Lung (tissue), 12 donors: ENCODE results near the gene POU2F2. TPM values are rescaled to one million over a fixed set of nuclear protein-coding genes. Genes with fewer than 3 reads are reported as not detected.

Source experiments
- ATAC-seq: fragments of 200-7000 bp; cut with Tn5 transposase; one replicate; pipeline ENCODE4 v1.9.1; 2020; ENCODE audit warnings: moderate number of reproducible peaks; ENCODE audit not compliant: insufficient read depth, low FRiP score
- DNase-seq, 3 donors: peaks; one replicate each; pipeline ENCODE4 v3.0.0-alpha.2; 2013 to 2017
- H3K27ac ChIP-seq, 2 donors: one replicate each; pipeline ENCODE4 v1.5.1; 2013; ENCODE audit warnings: mild to moderate bottlenecking in 2 of 2, moderate library complexity in 2 of 2, control low read depth in 1 of 2, inconsistent platforms in 1 of 2, low read depth in 1 of 2, low read length in 1 of 2
- H3K27me3 ChIP-seq, 3 donors: one replicate each; pipeline ENCODE4 v1.5.1; 2013; ENCODE audit warnings: low read length in 2 of 3; ENCODE audit not compliant: control insufficient read depth in 3 of 3, insufficient read depth in 3 of 3
- H3K36me3 ChIP-seq, 4 donors: one replicate each; pipeline ENCODE4 v1.5.1; 2013; ENCODE audit warnings: low read length in 4 of 4, mild to moderate bottlenecking in 1 of 4, moderate library complexity in 1 of 4; ENCODE audit not compliant: control insufficient read depth in 4 of 4, insufficient read depth in 4 of 4
- H3K4me1 ChIP-seq, 5 donors: one replicate each; pipeline ENCODE4 v1.5.1; 2013; ENCODE audit warnings: low read length in 5 of 5, mild to moderate bottlenecking in 2 of 5, moderate library complexity in 1 of 5; ENCODE audit not compliant: control insufficient read depth in 5 of 5, insufficient read depth in 5 of 5
- H3K4me3 ChIP-seq: one replicate; pipeline ENCODE4 v1.5.1; 2013; ENCODE audit warnings: mild to moderate bottlenecking, control low read depth, moderate library complexity
- H3K9ac ChIP-seq, 2 donors: one replicate each; pipeline ENCODE4 v1.5.1; 2013; ENCODE audit warnings: low read length in 2 of 2, control low read depth in 1 of 2; ENCODE audit not compliant: insufficient read depth in 1 of 2
- H3K9me3 ChIP-seq, 4 donors: one replicate each; pipeline ENCODE4 v1.5.1; 2013; ENCODE audit warnings: low read length in 3 of 4, mild to moderate bottlenecking in 1 of 4, moderate library complexity in 1 of 4; ENCODE audit not compliant: control insufficient read depth in 4 of 4, insufficient read depth in 3 of 4
- WGBS, 2 donors: extraction: QIAGEN DNeasy Blood & Tissue Kit; methylation state at CpG; one replicate each; pipeline ENCODE4 v1.1.7; 2013; 5-methylcytosine and 5-hydroxymethylcytosine counted together
- polyA plus RNA-seq, 2 donors: library from polyadenylated mRNA; stranded (reverse); fragments of 200-250 nt; gene quantifications; one replicate each; pipeline ENCODE4 v1.2.1, GENCODE V29; 2013
- total RNA-seq, 2 donors: library from RNA; depleted of rRNA in 1 of 2; stranded (reverse); fragments of >200 nt in 1 of 2; gene quantifications; one replicate each; pipeline ENCODE4 v1.2.1, GENCODE V29; 2014 to 2021
- TF ChIP-seq, protein P1 (sequence below): IDR thresholded peaks from 2 replicates; pipeline ENCODE4 v1.5.1; 2012; ENCODE audit warnings: mild to moderate bottlenecking; ENCODE audit errors: control extremely low read depth, extremely low read depth
- donor health status: control.
- donor health status: control.
- donor health status: Bipolar disorder and iron deficiency.
- donor health status: healthy.
- donor health status: DM: yes; HTN: yes; CAD: no.

The POU2F2 gene
- total and polyA plus RNA-seq, 4 donors, result 1.9 to 11.9 (median 5.4) TPM

GRCh38 chr19:42051166-42052115, 80.8 kb downstream of the POU2F2 start:
- no peaks in the 10 kb centered on the region for H3K27me3 ChIP-seq
- no peak for ATAC-seq
- H3K9me3 ChIP-seq, result no peaks in the 10 kb centered on the region
- no peak overlapping the region for H3K27ac ChIP-seq
- H3K36me3 ChIP-seq, result no peaks in the 10 kb centered on the region
- WGBS, 2 donors, result 88 to 90% methylated on average over 14 of the region's 14 CpGs
- no peak for DNase-seq
- no peak overlapping the region for H3K9ac ChIP-seq
- no peak overlapping the region for H3K4me3 ChIP-seq
- no peaks in the 10 kb centered on the region for H3K4me1 ChIP-seq
- TF ChIP-seq, protein P1, sequence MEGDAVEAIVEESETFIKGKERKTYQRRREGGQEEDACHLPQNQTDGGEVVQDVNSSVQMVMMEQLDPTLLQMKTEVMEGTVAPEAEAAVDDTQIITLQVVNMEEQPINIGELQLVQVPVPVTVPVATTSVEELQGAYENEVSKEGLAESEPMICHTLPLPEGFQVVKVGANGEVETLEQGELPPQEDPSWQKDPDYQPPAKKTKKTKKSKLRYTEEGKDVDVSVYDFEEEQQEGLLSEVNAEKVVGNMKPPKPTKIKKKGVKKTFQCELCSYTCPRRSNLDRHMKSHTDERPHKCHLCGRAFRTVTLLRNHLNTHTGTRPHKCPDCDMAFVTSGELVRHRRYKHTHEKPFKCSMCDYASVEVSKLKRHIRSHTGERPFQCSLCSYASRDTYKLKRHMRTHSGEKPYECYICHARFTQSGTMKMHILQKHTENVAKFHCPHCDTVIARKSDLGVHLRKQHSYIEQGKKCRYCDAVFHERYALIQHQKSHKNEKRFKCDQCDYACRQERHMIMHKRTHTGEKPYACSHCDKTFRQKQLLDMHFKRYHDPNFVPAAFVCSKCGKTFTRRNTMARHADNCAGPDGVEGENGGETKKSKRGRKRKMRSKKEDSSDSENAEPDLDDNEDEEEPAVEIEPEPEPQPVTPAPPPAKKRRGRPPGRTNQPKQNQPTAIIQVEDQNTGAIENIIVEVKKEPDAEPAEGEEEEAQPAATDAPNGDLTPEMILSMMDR, result no peak

DNA sequence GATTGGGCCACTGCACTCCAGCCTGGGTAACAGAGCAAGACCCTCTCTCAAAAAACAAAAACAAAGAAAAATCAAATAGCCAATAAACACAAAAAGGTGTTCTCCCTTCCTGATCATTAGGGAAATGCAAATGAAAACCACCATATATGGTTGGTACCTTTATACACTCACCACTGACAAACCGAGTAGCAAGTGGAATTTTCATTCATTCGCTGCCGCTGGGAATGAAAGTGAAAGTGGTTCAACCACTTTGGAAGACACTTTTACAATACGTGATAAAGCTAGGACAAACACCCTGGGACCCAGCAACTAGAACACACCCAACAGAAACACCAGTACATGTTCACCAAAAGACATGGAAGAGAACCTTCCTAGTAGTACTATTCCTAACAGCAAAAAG, 83.3 kb downstream of the POU2F2 start:
- no peak overlapping the region for H3K4me3 ChIP-seq
- ATAC-seq, result no peak
- H3K9me3 ChIP-seq, result peaks cover 0 to 2% (median 0%) of the 10 kb centered on the region in 4 donors
- 32 to 65% methylated on average over 4 of the region's 4 CpGs for WGBS, 2 donors
- no peak for DNase-seq
- no peak overlapping the region for H3K9ac ChIP-seq
- no peaks in the 10 kb centered on the region for H3K4me1 ChIP-seq
- no peak overlapping the region for H3K27ac ChIP-seq
- TF ChIP-seq, protein P1, result no peak
- no peaks in the 10 kb centered on the region for H3K36me3 ChIP-seq
- no peaks in the 10 kb centered on the region for H3K27me3 ChIP-seq

GRCh38 chr19:42045575-42045974, 86.7 kb downstream of the POU2F2 start:
- no peaks in the 10 kb centered on the region for H3K4me1 ChIP-seq
- TF ChIP-seq, protein P1, result no peak
- DNase-seq, result no peak
- no peaks in the 10 kb centered on the region for H3K36me3 ChIP-seq
- 87 to 90% methylated on average over 7 of the region's 7 CpGs for WGBS, 2 donors
- ATAC-seq, result no peak
- H3K9ac ChIP-seq, result no peak overlapping the region
- no peak overlapping the region for H3K4me3 ChIP-seq
- H3K27ac ChIP-seq, result no peak overlapping the region
- peaks cover 0 to 2% (median 0%) of the 10 kb centered on the region in 4 donors for H3K9me3 ChIP-seq
- H3K27me3 ChIP-seq, result no peaks in the 10 kb centered on the region
